ENCODE results near the gene TENM4. TPM values are rescaled to one million over a fixed set of nuclear protein-coding genes. Genes with fewer than 3 reads are reported as not detected.
A peak's percentile ranks its signal among the peaks of the same experiment; 100 is the strongest.

Gene TENM4
- total and polyA plus RNA-seq, 11 donors = 0.08 to 6.4 (median 1.0) TPM

DNA sequence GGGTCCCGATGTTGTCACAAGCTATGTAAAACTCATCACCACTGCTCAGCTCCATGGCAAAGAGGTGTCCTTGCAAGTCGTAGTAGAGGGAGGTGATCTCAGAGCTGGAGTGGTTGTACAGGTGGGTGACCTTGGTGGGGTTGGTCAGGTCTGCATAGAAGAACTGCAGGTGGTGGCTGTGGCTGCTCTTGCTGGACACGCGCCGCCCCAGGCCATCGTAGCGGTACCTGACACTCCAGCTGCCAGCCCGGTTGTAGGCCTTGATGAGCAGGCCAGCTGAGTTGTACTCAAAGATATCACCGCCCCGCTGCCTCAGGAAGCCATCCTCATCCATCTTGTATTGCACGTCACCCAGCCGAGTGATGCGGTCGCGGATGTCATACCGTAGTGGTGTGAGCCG is 771.6 kb downstream of the TENM4 start:
- H3K36me3 ChIP-seq = no peaks in the 10 kb centered on the region
- peak in 1 of 4 donors; percentile 19 for ATAC-seq
- no peaks in the 10 kb centered on the region for H3K27me3 ChIP-seq
- intact Hi-C loops (cut with DNase I) = no loop called here
- 97 to 99% (median 98%) methylated on average over 15 to 17 of the region's 17 CpGs for WGBS, 4 donors
- no peak overlapping the region for H3K4me3 ChIP-seq
- TF ChIP-seq POLR2A (IDR thresholded peaks at IDR 0.05) = no peak
- TF ChIP-seq, protein P1, sequence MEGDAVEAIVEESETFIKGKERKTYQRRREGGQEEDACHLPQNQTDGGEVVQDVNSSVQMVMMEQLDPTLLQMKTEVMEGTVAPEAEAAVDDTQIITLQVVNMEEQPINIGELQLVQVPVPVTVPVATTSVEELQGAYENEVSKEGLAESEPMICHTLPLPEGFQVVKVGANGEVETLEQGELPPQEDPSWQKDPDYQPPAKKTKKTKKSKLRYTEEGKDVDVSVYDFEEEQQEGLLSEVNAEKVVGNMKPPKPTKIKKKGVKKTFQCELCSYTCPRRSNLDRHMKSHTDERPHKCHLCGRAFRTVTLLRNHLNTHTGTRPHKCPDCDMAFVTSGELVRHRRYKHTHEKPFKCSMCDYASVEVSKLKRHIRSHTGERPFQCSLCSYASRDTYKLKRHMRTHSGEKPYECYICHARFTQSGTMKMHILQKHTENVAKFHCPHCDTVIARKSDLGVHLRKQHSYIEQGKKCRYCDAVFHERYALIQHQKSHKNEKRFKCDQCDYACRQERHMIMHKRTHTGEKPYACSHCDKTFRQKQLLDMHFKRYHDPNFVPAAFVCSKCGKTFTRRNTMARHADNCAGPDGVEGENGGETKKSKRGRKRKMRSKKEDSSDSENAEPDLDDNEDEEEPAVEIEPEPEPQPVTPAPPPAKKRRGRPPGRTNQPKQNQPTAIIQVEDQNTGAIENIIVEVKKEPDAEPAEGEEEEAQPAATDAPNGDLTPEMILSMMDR (IDR thresholded peaks at IDR 0.05) = no peak
- no peak overlapping the region for H3K27ac ChIP-seq
- no peak for DNase-seq
- H3K9me3 ChIP-seq = no peaks in the 10 kb centered on the region
- no peaks in the 10 kb centered on the region for H3K4me1 ChIP-seq

DNA sequence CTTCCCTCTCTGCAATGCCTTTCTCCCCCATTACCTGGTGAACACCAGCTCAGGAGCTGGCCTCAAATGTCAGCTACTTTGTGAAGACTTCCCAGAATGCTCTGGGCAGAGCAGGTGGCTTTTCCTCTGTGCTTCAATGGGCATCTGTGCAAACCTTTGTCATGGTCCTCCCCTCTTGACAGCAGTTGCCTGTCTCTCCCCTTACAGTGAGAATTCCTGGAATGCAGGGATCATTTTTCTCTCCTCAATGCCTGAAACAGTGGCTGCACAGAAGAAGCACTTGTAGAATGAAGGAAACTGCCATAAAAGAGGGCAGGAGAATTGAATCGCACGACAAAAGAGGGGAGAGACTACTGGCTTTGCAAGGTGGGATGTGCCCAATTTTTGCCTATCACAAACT is 773.4 kb downstream of the TENM4 start:
- ATAC-seq (no peak), DNase-seq (no peak)
- Histone ChIP-seq H3K27me3 (no peaks in the 10 kb centered on the region), H3K4me3 (no peak overlapping the region), H3K36me3 (no peaks in the 10 kb centered on the region), H3K27ac (no peak overlapping the region), H3K9me3 (no peaks in the 10 kb centered on the region), H3K4me1 (no peaks in the 10 kb centered on the region)
- TF ChIP-seq, protein P1 (IDR thresholded peaks at IDR 0.05) = no peak
- no peak for TF ChIP-seq POLR2A (IDR thresholded peaks at IDR 0.05)
- WGBS, 4 donors = 73 to 86% (median 81%) methylated on average over 2 of the region's 2 CpGs
- intact Hi-C loops (cut with DNase I) = no loop called here

DNA sequence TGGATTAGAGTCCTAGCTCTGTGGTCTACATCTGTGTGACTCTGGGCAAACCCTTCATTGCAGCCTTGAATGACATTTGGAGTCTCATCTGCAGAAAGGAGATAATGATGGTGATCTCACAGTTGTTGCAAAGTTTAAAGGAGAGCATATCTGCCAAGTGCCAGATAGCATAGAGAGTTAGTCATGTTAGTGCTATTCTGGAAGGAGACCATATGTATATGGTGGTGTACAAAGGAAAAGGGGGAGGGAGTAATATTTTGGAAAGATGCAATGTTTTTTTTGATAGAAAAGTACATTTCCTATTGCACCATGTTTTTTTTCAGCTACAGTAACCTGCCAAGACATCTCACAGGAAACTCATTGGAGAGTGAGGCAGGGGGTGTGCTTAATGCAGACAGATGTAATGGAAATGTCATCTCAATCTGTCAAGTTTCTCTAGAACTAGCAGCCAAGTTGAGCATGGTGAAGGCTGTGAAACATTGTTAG is 774.1 kb downstream of the TENM4 start:
- no peak overlapping the region for H3K4me3 ChIP-seq
- no peak for ATAC-seq
- no peak for TF ChIP-seq POLR2A (IDR thresholded peaks at IDR 0.05)
- TF ChIP-seq, protein P1 (IDR thresholded peaks at IDR 0.05) = no peak
- no peaks in the 10 kb centered on the region for H3K9me3 ChIP-seq
- H3K36me3 ChIP-seq = no peaks in the 10 kb centered on the region
- intact Hi-C loops (cut with DNase I) = no loop called here
- no peaks in the 10 kb centered on the region for H3K27me3 ChIP-seq
- H3K27ac ChIP-seq = no peak overlapping the region
- no peaks in the 10 kb centered on the region for H3K4me1 ChIP-seq
- DNase-seq = no peak

DNA sequence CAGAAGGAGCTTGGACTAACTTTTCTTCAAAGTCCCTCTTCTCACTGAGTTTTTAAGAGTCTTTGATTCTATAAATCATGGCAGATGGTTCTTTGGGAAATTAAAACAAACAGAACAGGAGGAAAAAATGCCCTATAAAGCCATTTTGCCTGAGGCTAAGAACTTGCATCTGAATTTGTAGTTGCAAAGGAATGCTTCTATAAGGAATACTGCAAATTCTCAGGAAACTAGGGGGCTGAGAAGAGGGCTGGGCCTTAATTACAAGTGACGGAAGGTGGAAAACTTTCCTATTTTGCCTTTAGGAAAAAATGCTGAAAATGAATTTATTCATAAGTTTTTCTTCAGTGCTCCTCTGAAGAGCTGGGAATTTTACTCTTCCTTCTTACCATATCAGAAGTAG is 776.2 kb downstream of the TENM4 start:
- no peaks in the 10 kb centered on the region for H3K4me1 ChIP-seq
- no peaks in the 10 kb centered on the region for H3K36me3 ChIP-seq
- H3K27me3 ChIP-seq = no peaks in the 10 kb centered on the region
- no peaks in the 10 kb centered on the region for H3K9me3 ChIP-seq
- no peak overlapping the region for H3K4me3 ChIP-seq
- H3K27ac ChIP-seq = no peak overlapping the region
- no peak for ATAC-seq
- no peak for DNase-seq
- 85 to 94% (median 89%) methylated on average over 1 of the region's 1 CpG for WGBS, 4 donors
- intact Hi-C loops (cut with DNase I) = no loop called here
- TF ChIP-seq, protein P1 (IDR thresholded peaks at IDR 0.05) = no peak
- TF ChIP-seq POLR2A (IDR thresholded peaks at IDR 0.05) = no peak

Data from heart left ventricle (tissue), 16 donors.